HTERT RPE-1 (cell line): Measurements from ENCODE around the gene BMP7.
"Not testable (repeated sequence)": the region's sequence is repeated elsewhere in the genome, so short reads cannot be mapped to it uniquely, and the experiment has no call there.

Source experiments
- in situ Hi-C: fragments of 300-500 bp; cut with MboI; formaldehyde crosslinking; loops from 4 replicates; pipeline ENCODE4 v1.14.3; 2020; ENCODE audit warnings: low sequenced_read_pairs

BMP7 gene

DNA sequence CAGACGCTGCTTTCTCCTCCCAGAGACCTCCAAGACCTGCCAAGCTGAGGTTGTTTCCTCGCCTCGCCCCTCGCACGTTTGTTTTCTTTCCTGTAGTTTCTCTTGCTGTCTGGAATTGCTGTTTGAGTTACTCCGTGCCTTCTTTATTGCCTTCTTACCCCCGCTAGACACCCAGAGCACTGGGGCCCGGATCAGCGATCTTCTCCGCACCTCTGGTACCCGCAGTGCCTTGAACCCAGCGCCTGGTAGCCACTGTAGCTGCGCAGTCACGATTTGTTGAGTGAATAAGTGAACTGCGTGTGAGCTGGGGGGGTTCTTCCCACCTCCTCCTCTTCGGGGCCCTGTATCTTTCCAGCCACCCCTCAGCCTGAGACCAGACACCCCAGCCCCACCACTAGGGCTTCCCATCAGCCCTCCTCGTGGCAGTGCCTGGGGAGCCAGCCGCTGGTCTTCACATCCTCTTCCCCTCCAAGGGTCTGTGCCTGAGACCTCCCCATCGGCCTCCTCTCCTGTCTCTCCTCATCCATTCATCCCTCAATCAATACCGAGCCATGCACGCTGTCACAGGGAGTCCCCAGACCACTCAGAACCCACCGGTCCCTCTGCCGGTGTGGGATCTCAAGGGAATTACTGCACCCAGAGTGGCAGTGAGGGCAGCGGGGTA, 849 bp upstream of the BMP7 start:
- in situ Hi-C loops: no loop called here

DNA sequence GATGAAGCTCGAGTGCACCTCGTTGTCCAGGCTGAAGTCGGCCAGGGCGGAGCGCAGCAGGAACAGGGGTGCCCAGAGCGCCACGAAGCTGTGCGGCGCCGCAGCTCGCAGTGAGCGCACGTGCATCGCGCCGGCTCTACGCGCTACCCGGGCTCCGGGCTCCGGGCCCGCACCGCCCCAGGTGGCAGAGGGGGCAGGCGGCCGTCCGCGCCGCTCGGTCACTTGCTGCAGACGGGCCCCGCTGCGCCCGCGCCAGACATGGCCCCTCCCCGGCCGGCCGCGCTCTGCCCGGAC, 497 bp downstream of the BMP7 start:
- in situ Hi-C loops: no loop called here

DNA sequence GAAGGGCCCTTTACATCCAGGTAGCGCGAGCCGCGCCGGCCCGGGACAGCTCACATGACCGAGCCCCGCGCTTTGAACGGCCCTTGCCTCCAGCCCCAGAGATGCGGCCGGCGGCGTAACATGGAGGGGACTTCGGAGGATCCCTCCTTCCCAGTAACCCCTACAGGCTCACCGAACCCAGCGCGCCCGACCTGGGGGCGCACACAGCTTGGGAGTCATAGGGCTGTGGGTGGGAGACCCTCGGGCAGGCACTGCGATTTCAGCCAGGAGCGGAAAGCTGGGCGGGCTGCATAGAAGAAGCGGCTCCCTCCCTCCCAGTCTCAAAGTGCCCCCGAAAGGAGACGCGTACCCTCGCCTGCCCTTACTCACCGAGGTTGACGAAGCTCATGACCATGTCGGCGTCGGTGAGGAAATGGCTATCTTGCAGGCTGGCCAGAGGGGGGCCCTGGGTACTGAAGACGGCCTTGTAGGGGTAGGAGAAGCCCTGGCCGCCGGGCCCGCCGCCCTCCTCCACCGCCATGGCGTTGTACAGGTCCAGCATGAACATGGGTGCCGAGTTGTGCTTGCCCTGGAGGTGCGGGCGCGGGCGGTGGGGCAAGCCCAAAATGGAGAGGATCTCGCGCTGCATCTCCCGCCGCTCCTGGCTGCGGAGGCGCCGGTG, 975 bp downstream of the BMP7 start:
- in situ Hi-C loops: no loop called here

DNA sequence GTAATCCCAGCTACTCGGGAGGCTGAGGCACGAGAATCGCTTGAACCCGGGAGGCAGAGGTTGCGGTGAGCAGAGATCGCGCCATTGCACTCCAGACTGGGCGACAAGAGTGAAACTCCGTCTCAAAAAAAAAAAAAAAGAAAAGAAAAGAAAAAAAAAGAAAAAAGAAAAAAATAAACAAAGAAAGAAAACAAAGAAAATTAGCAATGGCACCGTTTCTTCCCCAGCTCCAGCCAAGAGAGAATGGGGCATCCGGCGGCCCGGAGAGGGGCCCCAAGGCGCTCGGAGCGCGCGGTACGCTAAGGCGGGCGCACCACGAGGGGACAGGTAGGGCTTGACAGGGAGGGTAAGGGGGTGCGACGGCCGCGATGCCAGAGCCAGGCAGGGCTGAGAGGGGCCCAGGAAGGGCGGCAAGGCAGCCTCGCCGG, 1.5 kb downstream of the BMP7 start:
- in situ Hi-C loops: not testable (repeated sequence)

DNA sequence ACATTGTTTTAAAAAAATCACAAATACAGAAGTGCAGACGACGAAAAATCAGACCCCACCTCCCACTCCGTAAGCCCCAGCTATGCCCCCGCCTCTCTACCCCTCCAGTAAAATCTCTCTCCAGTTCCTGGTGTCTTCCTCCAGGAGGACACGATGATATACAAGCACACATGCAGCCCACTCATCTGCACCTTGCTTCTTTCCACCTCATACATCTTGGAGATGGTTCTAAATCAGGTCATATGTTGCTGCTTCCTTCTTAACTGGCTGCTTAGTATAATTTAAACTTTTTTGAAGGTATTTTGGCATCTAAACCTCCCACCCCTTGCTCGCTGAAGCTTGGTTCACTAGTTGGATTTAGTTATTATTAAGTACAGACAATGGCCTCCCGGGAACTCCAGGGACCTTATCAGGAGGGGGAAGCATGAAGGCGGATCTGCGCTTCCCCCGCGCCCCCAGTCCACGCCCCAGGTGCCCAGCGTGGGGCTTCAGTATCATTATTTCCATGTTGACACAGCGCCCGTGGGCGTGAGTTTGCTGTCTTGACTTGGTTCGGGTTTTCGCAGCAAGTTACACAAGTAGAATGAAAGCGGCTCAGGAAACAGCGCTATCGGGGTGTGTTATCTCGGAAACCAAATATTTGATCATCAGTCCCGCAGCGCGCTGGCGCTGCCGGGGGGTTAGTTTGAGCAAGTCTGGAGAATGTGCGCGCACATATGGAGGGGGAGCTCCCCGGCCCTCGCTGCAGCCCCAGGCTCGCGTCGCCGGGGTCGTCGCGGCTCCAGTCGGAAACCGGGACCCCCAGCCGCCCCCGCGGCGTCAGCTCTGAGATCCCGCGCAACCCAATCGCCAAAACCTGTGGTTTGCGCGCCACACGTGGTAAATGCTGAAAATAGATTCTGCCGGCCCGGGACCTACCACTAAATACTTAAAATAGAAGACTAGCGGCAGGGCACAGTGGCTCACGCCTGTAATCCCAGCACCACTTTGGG, 2.3 kb downstream of the BMP7 start:
- in situ Hi-C loops: no loop called here

DNA sequence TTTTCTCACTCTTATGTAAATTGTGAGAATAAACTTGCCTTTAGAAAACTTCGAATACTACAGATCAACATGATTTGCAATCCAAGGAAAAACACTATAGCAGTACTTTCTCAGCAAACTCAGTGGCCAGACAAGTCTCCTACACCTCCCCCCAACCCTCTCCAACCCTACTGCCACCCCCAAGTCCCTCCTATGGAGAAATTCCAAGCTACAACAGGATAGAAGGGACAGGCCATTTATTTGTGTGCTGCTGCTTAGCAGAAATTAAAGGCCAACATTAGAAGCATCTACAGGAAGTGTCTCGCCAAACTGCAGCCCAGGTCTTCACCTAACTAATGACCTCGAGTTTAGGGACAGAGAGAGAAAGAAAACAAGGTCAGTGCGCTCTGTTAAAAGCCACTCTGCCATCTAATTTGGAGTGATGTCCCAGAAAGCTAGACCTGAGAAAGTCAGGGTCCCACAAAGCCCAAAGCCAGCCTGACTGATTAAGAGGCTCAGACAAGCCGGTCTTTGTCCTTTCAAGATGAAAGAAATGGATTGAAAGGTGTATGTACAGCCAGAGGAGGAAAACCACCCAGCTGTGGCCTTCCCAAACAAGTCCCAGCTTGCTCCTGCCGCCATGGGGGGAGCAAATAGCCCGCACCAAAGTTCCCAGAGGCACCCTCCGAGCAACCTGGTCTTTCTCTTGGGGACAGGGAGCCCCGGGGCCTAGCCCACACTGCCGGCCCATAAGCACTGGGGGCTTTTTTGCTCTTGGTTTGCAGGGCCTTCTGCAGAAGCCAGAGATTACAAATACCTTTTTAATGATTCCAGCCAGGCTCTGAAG, 3.4 kb downstream of the BMP7 start:
- in situ Hi-C loops: no loop called here

DNA sequence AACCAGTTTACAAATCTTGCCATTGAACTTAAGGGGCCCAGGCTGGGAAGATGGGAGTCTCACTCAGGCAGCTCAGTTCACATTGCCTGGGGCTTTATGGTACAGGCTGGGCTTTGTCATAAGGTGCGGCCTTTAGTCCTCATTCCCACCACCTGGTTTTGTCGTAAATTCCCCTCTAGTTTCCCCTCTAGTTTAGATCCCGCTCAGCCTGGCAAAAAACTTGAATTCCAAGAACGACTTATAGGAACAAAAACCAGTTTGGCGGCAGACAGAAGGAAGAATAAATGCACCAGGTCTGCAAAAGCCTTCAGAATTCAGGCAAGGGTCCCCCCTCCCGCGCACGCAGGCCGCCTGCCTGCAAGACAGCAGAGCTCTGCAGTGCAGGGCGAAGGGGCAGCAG, 4.1 kb downstream of the BMP7 start:
- in situ Hi-C loops: no loop called here

DNA sequence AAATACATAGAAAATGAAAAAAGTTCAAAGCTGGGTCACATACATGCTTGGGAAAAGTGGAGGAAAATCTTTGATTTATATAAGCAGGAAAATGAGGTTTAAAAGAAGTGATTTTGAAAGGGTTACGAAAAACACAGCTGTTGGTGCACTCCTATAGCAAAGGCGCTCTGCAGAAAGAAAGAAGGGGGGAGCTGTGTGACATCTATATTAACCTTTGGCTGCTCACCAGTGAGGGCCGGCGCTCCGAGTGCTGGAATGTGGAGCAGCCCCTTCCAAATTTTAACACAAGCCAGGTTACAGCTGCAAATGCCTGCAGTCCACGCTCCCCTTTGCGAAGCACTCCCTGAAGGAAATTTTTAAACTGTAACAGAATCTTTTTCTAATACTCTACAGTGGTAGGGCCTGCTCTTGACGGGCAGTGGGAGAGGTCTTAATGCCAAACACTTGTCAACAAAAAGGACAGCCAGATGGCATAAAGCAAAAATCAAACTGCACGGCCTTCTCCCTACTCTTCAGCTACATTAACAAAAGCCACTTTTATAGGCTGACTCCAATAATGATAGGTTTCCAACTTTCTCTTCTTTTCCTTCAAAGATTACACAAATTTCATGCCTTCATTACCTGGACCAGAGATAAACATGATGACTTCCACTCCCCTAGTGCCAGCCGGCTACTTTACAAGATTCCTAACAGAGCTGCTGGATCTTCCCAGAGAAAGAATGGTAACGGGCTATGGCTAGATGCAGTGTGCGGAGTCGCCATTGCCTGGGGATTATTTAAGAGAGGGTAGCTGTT, 4.8 kb downstream of the BMP7 start:
- in situ Hi-C loops: no loop called here

DNA sequence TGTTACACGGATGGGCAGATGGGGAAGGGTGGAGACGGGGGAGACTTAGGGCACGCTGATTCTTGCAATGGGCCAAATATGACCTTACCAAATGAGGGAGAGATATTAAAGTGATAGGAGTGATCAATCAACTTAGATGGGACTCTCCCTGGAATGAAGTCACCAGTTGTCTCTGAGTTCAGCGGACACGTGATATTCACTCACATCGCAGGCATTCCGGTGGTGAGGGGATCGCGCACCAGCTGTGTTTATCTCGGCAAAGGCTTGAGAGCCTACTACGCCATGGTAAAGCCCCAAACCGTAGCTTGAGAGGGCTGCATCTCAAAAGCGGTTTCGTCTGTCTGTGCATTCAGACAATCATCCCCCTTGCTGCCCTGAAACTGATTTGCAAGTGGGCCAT, 5.5 kb downstream of the BMP7 start:
- in situ Hi-C loops: no loop called here

DNA sequence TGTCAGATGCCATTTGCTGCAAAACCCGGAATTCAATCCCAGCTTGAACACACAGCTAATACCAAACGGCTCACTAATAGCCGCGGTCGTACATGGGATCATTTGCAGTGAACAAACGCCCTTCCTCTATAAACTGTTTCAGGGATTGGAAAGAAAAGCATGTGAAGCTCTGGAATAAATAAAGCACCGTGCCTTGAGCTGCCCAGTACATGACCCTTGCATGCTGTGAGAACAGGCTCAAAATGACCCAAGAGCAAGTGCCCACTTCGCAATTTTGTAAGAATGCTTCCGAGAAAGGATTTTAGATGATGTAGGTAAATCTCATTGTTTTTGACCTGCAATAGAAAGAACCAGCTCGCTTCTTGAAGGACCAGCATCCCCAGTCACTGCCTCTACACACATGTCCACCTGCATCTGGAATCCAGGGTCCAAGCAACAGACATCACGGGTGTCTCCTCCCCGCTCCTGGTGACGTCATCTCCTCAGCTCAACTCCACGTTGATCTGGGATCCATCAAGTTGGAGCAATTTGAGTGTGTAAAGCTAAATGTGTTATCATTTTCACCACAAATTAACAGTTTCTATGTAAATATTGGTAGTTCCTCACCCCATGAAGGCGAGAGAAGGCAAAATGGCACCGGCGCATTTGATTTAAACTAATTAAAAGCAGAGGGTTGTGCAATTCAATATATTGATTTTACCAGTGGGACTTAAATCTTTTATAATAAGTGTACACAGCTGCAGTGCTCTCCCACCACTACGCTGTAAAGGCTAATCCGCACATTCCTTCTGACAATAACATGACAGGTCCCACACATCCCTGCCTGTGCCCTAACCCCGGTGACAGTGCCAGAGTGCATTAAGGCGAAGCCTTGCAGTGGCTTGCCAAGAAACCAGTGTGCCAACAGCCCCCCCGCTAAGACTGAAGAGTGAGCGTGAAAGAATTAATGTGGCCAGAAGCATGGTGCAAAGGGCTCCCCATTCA, 6.2 kb downstream of the BMP7 start:
- in situ Hi-C loops: no loop called here

DNA sequence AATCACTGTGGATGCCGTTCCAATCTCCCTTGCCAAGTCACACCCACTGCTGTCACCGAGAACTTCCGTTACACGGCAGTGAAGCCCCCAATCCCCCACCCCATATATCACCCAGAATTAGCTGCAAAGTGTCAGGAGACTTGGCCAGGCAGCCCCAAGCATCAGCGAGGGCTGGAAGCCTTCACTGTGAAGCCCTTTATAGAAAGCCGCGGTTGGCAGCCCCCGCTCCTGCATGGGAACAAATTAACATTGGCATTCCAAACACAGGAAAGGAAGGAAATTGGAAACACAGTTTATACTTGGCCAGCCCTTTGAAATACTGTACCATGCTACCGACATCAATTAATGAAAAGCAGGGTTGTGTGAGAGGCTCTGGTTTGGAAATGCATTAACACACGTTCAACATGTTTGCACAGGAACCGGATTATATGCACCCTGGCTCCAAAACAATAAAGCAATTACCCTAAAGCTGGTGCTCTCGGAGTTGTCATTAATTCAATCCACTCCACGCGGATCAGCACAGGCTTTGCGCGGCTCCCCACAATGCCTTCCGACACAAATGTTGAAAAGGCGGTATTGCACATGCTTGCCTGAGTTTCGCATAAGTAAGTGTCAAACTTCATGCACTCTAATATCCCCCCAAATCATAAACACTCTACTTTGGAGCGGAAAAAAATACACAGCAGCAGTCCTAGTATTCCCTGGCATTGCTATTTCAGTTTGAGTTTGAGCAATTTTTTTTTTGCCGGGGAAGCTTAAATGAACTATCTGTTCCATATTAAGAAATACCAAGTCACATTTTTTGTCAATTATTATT, 7.1 kb downstream of the BMP7 start:
- in situ Hi-C loops: no loop called here

DNA sequence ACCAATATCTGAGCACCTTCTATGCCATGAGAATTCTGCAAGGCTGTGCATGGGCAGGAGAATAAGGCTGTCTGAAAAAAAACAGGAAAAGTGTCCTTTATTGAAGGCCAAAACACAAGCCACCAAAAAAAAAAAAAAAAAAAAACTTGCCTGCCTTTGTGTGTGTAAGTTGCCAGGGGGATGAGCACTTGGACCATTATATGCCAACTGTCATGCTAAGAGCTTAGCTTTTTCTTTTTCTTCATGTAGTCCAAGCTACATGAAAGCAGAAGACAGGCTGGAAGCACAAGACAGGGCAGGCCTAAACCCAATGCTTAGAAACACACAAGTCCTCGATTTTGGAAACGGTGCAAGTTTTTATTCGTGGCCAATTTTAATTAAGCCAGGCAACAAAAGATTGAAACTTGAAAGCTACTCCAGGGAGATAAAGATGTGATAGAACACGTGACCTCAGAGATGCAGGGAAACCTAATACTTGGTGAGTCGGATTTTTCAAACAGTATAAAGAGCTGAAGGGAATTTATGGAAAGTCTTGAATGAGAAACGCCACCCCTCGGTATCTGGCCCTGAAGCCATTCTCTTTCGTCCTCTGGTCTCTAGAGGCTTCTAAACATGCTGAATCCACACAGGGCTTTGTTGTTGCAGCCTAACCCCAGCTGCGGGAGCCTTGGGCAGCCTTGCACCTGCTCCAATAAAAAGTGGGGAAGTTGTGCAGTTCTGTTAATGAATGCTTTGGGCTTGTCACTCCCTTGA, 8.6 kb downstream of the BMP7 start:
- in situ Hi-C loops: no loop called here

DNA sequence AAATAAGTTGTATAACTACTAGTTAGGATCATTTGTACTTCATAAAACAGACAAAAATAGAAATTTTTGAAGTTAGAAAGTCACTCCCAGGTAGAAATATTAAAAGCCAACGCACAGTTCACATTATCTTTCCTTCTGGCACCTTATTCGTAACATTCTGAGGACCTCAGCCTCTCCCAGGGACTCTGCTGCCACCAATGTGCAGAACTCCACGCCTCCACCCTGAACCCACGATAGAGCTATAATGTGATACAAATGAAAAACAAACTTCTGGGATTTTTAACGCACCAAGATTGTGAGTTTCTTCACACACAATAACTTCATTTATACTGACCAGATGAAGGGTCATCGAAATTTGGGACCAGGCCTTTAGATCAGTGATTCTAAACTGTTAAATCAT, 9.5 kb downstream of the BMP7 start:
- in situ Hi-C loops: no loop called here

DNA sequence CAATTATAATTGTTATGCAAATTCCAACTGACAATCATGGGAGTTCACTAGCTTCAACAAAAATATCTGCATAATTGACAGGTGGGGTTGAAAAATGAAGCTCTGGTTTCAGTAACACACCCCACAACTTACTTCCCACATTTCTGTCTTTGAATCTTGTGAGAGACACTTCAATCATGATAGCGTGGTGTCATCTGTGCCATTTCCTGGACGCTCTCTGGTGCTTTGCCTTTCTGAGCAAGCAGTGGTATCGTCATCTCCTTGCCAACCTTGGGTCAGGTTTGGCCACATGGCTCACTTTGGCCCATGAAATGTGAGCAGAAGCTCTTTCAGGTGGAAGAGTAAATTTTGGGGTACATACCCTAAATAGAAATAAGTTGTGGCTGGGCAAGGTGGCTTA, 10.2 kb downstream of the BMP7 start:
- in situ Hi-C loops: no loop called here

DNA sequence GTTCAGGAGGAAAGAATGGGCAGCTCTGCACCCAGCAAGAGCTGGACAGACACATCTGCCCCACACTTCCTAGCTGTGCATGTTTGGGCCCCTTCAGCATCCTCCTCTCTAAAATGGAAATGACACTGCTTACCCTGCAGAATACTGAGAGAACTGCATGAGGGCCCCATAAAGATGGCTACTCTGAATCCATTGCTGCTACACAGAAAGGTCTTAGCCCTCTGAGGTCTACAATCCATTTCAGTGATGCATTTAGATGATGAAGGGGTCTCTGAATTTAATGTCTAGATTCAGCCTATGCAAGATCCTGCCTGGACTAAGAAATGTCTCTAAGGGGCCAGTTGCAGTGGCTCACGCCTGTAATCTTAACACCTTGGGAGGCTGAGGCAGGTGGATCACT, 11.3 kb downstream of the BMP7 start:
- in situ Hi-C loops: no loop called here

DNA sequence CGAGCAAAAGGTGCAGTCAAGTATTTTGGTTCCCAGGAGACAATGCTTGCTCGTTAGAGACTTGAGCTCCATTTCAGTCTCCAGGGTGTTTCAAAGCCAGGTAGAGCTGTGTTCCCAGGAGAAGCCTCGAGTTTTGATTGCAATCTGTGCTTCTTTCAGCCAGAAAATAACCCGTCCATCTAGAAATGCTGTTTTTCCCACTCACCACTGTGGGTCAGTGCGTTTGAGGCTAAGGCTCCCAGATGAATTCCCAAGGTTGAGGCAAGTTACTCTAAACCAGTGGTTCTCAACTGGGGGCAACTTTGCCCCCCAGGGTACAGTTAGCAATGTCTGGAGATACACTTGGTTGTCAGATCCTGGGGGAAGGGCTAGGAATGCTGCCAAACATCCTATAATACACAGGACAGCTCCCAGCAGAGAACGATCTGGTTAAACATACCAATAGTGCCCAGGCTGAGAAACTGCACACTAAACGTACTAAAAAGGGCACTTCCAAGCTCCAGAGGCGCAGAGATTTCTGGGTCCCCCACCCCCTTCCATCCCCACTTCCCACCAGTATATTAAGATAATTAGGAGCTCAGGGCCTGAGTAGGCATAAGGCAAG, 13.8 kb downstream of the BMP7 start:
- in situ Hi-C loops: no loop called here

DNA sequence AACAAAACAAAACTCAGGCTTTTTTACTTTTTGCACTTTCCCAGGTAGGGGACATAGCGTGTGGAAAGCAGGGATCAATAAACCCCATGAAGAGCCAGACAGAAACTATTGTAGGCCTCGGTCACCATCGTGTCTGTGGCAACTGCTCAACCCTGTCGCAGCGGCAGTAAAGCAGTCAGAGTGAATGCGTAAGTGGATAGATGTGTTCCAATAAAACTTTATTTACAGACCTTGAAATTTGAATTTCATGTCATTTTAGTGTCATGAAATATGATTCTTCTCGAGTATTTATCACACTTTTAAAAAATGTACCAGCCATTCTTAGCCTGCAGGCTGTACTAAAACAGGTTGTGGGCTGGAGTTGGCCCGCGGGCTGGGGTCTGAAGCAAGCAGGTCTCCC, 14.5 kb downstream of the BMP7 start:
- in situ Hi-C loops: no loop called here
